HEK293 (cell line): ENCODE data around the gene C17orf67.

Source experiments
- CTCF ChIA-PET: fragments of 350-600 bp; formaldehyde crosslinking; extraction: SDS; loops from one replicate; lab custom pipeline; 2021; ENCODE audit warnings: antibody characterized with exemption; lab: Yijun Ruan, JAX
- POLR2A ChIA-PET: fragments of 300-600 bp; formaldehyde crosslinking; extraction: SDS; loops from one replicate; lab custom pipeline; 2020; ENCODE audit warnings: antibody characterized with exemption, inconsistent platforms; lab: Yijun Ruan, JAX
- H3K27ac ChIP-seq: fragments of 200-500 bp; sonication (Bioruptor generic); 2 replicates; pipeline ENCODE4 v1.5.1; 2014; ENCODE audit warnings: low read depth, low read length, control low read depth, inconsistent platforms; ENCODE audit errors: extremely low read depth
- H3K36me3 ChIP-seq, 2 experiments: fragments of 200-500 bp in 1 of 2; sonication (Bioruptor generic) in 1 of 2; 1 replicate in 1 of 2; 2 replicates in 1 of 2; pipeline ENCODE4 v1.5.1; 2014 to 2017; ENCODE audit warnings: inconsistent platforms in 2 of 2, low read length in 2 of 2; ENCODE audit not compliant: control insufficient read depth in 2 of 2, insufficient read depth in 1 of 2
- H3K4me1 ChIP-seq: fragments of 200-500 bp; sonication (Bioruptor generic); 2 replicates; pipeline ENCODE4 v1.5.1; 2014; ENCODE audit warnings: mild to moderate bottlenecking, low read length, inconsistent platforms; ENCODE audit not compliant: control insufficient read depth, insufficient read depth
- H3K4me3 ChIP-seq: 2 replicates; pipeline ENCODE4 v1.5.1; 2011; ENCODE audit warnings: low read depth, mild to moderate bottlenecking, control low read depth, low read length, moderate library complexity
- H3K9me3 ChIP-seq: fragments of 200-500 bp; sonication (Bioruptor generic); 2 replicates; pipeline ENCODE4 v1.5.1; 2014; ENCODE audit warnings: low read depth, low read length, inconsistent platforms; ENCODE audit not compliant: control insufficient read depth, insufficient read depth
- CTCF ChIP-seq: fragments of 450-650 bp; formaldehyde crosslinking; IDR thresholded peaks from 2 replicates; pipeline ENCODE4 v1.5.1; 2016; ENCODE audit warnings: missing biosample characterization, missing genetic modification characterization
- GLIS2 ChIP-seq: fragments of 450-650 bp; formaldehyde crosslinking; IDR thresholded peaks from 2 replicates; pipeline ENCODE4 v1.5.1; 2016; ENCODE audit warnings: missing biosample characterization, missing genetic modification characterization
- KLF16 ChIP-seq: fragments of 450-650 bp; formaldehyde crosslinking; IDR thresholded peaks from 2 replicates; pipeline ENCODE4 v1.5.1; 2017; ENCODE audit warnings: missing biosample characterization, missing genetic modification characterization
- MYNN ChIP-seq: fragments of 450-650 bp; formaldehyde crosslinking; IDR thresholded peaks from 2 replicates; pipeline ENCODE4 v1.5.1; 2016; ENCODE audit warnings: missing biosample characterization, missing genetic modification characterization, borderline replicate concordance
- ZBTB11 ChIP-seq: fragments of 450-650 bp; formaldehyde crosslinking; conservative IDR thresholded peaks from 2 replicates; pipeline ENCODE4 v1.5.1; 2016; ENCODE audit warnings: low read depth, missing biosample characterization, missing genetic modification characterization
- ZBTB8A ChIP-seq: fragments of 450-650 bp; formaldehyde crosslinking; IDR thresholded peaks from 2 replicates; pipeline ENCODE4 v1.5.1; 2016; ENCODE audit warnings: missing biosample characterization, missing genetic modification characterization
- ZNF146 ChIP-seq: fragments of 450-650 bp; formaldehyde crosslinking; IDR thresholded peaks from 2 replicates; pipeline ENCODE4 v1.5.1; 2016; ENCODE audit warnings: missing biosample characterization, missing genetic modification characterization
- ZNF175 ChIP-seq: fragments of 450-650 bp; formaldehyde crosslinking; IDR thresholded peaks from 2 replicates; pipeline ENCODE4 v1.5.1; 2016; ENCODE audit warnings: missing biosample characterization, missing genetic modification characterization
- ZNF398 ChIP-seq: fragments of 450-650 bp; formaldehyde crosslinking; IDR thresholded peaks from 2 replicates; pipeline ENCODE4 v1.5.1; 2017; ENCODE audit warnings: missing biosample characterization, missing genetic modification characterization
- ZNF404 ChIP-seq: fragments of 450-650 bp; formaldehyde crosslinking; IDR thresholded peaks from 2 replicates; pipeline ENCODE4 v1.5.1; 2017; ENCODE audit warnings: missing biosample characterization, missing genetic modification characterization
- ZNF518A ChIP-seq: fragments of 450-650 bp; formaldehyde crosslinking; conservative IDR thresholded peaks from 2 replicates; pipeline ENCODE4 v1.5.1; 2016; ENCODE audit warnings: low read depth, missing biosample characterization, missing genetic modification characterization
- ZNF544 ChIP-seq: fragments of 450-650 bp; formaldehyde crosslinking; IDR thresholded peaks from 2 replicates; pipeline ENCODE4 v1.5.0; 2017; ENCODE audit warnings: missing biosample characterization, missing genetic modification characterization
- ZNF837 ChIP-seq: fragments of 450-650 bp; formaldehyde crosslinking; IDR thresholded peaks from 2 replicates; pipeline ENCODE4 v1.5.1; 2016; ENCODE audit warnings: missing biosample characterization, missing genetic modification characterization

C17orf67 gene

GRCh38 chr17:56876766-56877179 is 43.1 kb upstream of the C17orf67 start:
- no peaks in the 10 kb centered on the region for H3K9me3 ChIP-seq

More at GRCh38 chr17:56876766-56877179, 43.1 kb upstream of the C17orf67 start:
- Histone ChIP-seq H3K4me1 (no peaks in the 10 kb centered on the region), H3K36me3 (no peaks in the 10 kb centered on the region), H3K27ac (no peak overlapping the region), H3K4me3 (no peak overlapping the region)
- ChIA-PET POLR2A (interaction anchor here (1.0 kb wide), 1 partner anchor 37 kb away, joined by 3 read pairs; the partner anchor contains the start of gene TRIM25), CTCF (interaction anchor here (0.6 to 0.8 kb wide), 2 partner anchors 13 to 96 kb away, joined by 3 read pairs; no protein-coding TSS in a partner anchor)
- no peak for TF ChIP-seq ZBTB8A (tag by site-specific recombination)
- TF ChIP-seq MYNN (tag by site-specific recombination) = no peak
- TF ChIP-seq ZNF398 (tag by site-specific recombination) = no peak
- no peak for TF ChIP-seq ZBTB11 (tag by site-specific recombination)
- no peak for TF ChIP-seq ZNF146 (tag by site-specific recombination)
- TF ChIP-seq ZNF404 (tag by site-specific recombination) = no peak
- TF ChIP-seq ZNF175 (tag by site-specific recombination) = no peak
- TF ChIP-seq ZNF837 (tag by site-specific recombination) = no peak
- TF ChIP-seq ZNF518A (tag by site-specific recombination) = no peak
- TF ChIP-seq ZNF544 (tag by site-specific recombination) = no peak
- no peak for TF ChIP-seq KLF16 (tag by site-specific recombination)
- TF ChIP-seq CTCF = no peak
- no peak for TF ChIP-seq GLIS2 (tag by site-specific recombination)
